ENCODE results near the gene ZNF583.

DNA sequence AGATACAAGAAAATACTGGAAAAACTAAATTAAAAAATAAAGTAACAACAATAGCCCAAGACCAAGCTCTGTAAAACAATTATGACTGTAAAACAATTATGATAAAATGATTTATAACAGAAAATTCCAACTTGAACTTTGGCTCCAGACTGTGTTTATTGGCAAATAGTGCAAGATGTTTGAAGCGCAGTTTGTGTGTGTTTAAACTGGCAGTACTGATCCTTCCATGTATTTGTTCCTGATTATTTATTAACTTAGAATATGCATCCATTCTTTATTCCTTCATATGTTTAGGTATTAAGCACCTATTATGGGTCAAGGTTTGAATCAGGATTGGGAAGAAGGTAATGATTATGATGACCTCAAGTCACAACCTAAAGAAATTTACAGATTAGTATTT, 48.6 kb upstream of the ZNF583 start:
- TF ChIP-seq, protein P1, sequence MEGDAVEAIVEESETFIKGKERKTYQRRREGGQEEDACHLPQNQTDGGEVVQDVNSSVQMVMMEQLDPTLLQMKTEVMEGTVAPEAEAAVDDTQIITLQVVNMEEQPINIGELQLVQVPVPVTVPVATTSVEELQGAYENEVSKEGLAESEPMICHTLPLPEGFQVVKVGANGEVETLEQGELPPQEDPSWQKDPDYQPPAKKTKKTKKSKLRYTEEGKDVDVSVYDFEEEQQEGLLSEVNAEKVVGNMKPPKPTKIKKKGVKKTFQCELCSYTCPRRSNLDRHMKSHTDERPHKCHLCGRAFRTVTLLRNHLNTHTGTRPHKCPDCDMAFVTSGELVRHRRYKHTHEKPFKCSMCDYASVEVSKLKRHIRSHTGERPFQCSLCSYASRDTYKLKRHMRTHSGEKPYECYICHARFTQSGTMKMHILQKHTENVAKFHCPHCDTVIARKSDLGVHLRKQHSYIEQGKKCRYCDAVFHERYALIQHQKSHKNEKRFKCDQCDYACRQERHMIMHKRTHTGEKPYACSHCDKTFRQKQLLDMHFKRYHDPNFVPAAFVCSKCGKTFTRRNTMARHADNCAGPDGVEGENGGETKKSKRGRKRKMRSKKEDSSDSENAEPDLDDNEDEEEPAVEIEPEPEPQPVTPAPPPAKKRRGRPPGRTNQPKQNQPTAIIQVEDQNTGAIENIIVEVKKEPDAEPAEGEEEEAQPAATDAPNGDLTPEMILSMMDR (IDR thresholded peaks at IDR 0.05): no peak
- no peak for TF ChIP-seq EZH2phosphoT487 (IDR thresholded peaks at IDR 0.05; ENCODE audit: borderline replicate concordance, low read depth)
- TF ChIP-seq POLR2AphosphoS5 (IDR thresholded peaks at IDR 0.05; ENCODE audit: low read depth, low read length): no peak
- TF ChIP-seq CHD2 (IDR thresholded peaks at IDR 0.05; ENCODE audit: low read length, partially characterized antibody): no peak
- TF ChIP-seq NRF1 (IDR thresholded peaks at IDR 0.05; ENCODE audit: low read depth, low read length): no peak
- no peak for TF ChIP-seq EP300 (IDR thresholded peaks at IDR 0.05; ENCODE audit: borderline replicate concordance in 1 of 2, low read depth in 1 of 2, low read length in 1 of 2)
- TF ChIP-seq YY1 (IDR thresholded peaks at IDR 0.05; ENCODE audit: low read depth): no peak
- TF ChIP-seq, protein P2, sequence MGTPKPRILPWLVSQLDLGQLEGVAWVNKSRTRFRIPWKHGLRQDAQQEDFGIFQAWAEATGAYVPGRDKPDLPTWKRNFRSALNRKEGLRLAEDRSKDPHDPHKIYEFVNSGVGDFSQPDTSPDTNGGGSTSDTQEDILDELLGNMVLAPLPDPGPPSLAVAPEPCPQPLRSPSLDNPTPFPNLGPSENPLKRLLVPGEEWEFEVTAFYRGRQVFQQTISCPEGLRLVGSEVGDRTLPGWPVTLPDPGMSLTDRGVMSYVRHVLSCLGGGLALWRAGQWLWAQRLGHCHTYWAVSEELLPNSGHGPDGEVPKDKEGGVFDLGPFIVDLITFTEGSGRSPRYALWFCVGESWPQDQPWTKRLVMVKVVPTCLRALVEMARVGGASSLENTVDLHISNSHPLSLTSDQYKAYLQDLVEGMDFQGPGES (IDR thresholded peaks at IDR 0.05; ENCODE audit: low read depth, low read length): no peak
- TF ChIP-seq, protein P3, sequence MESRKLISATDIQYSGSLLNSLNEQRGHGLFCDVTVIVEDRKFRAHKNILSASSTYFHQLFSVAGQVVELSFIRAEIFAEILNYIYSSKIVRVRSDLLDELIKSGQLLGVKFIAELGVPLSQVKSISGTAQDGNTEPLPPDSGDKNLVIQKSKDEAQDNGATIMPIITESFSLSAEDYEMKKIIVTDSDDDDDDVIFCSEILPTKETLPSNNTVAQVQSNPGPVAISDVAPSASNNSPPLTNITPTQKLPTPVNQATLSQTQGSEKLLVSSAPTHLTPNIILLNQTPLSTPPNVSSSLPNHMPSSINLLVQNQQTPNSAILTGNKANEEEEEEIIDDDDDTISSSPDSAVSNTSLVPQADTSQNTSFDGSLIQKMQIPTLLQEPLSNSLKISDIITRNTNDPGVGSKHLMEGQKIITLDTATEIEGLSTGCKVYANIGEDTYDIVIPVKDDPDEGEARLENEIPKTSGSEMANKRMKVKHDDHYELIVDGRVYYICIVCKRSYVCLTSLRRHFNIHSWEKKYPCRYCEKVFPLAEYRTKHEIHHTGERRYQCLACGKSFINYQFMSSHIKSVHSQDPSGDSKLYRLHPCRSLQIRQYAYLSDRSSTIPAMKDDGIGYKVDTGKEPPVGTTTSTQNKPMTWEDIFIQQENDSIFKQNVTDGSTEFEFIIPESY (IDR thresholded peaks at IDR 0.05; ENCODE audit: borderline replicate concordance, low read depth): no peak
- TF ChIP-seq, protein P4, sequence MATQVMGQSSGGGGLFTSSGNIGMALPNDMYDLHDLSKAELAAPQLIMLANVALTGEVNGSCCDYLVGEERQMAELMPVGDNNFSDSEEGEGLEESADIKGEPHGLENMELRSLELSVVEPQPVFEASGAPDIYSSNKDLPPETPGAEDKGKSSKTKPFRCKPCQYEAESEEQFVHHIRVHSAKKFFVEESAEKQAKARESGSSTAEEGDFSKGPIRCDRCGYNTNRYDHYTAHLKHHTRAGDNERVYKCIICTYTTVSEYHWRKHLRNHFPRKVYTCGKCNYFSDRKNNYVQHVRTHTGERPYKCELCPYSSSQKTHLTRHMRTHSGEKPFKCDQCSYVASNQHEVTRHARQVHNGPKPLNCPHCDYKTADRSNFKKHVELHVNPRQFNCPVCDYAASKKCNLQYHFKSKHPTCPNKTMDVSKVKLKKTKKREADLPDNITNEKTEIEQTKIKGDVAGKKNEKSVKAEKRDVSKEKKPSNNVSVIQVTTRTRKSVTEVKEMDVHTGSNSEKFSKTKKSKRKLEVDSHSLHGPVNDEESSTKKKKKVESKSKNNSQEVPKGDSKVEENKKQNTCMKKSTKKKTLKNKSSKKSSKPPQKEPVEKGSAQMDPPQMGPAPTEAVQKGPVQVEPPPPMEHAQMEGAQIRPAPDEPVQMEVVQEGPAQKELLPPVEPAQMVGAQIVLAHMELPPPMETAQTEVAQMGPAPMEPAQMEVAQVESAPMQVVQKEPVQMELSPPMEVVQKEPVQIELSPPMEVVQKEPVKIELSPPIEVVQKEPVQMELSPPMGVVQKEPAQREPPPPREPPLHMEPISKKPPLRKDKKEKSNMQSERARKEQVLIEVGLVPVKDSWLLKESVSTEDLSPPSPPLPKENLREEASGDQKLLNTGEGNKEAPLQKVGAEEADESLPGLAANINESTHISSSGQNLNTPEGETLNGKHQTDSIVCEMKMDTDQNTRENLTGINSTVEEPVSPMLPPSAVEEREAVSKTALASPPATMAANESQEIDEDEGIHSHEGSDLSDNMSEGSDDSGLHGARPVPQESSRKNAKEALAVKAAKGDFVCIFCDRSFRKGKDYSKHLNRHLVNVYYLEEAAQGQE (IDR thresholded peaks at IDR 0.05; ENCODE audit: low read depth, low read length): no peak
